Parathyroid adenoma (tissue), 2 donors: ENCODE measurements around the gene PAXX.

Experiments used
- H2AFZ ChIP-seq: fragments of 300-600 bp; sonication (generic); one replicate; pipeline ENCODE4 v1.7.0; 2017; ENCODE audit warnings: antibody characterized with exemption, mild to moderate bottlenecking
- H3K27ac ChIP-seq: fragments of 300-600 bp; sonication (generic); one replicate; pipeline ENCODE4 v1.7.0; 2017
- H3K27me3 ChIP-seq: fragments of 300-600 bp; sonication (generic); one replicate; pipeline ENCODE4 v1.7.0; 2017; ENCODE audit warnings: low read length; ENCODE audit not compliant: control insufficient read depth, insufficient read depth
- H3K36me3 ChIP-seq: fragments of 300-600 bp; sonication (generic); one replicate; pipeline ENCODE4 v1.7.0; 2017; ENCODE audit warnings: low read length; ENCODE audit not compliant: control insufficient read depth, insufficient read depth
- H3K4me1 ChIP-seq: fragments of 300-600 bp; sonication (generic); one replicate; pipeline ENCODE4 v1.7.0; 2017; ENCODE audit warnings: control low read depth
- H3K4me2 ChIP-seq: fragments of 300-600 bp; sonication (generic); one replicate; pipeline ENCODE4 v1.7.0; 2017; ENCODE audit warnings: low read length
- H3K4me3 ChIP-seq: fragments of 300-600 bp; sonication (generic); one replicate; pipeline ENCODE4 v1.7.0; 2017; ENCODE audit warnings: low read depth, low read length
- H3K79me2 ChIP-seq: fragments of 300-600 bp; sonication (generic); one replicate; pipeline ENCODE4 v1.7.0; 2017; ENCODE audit warnings: control low read depth
- H3K9ac ChIP-seq: fragments of 300-600 bp; sonication (generic); one replicate; pipeline ENCODE4 v1.7.0; 2017; ENCODE audit warnings: mild to moderate bottlenecking
- H3K9me3 ChIP-seq: fragments of 300-600 bp; sonication (generic); one replicate; pipeline ENCODE4 v1.7.0; 2017; ENCODE audit warnings: low read length; ENCODE audit not compliant: control insufficient read depth
- CTCF ChIP-seq: fragments of 300-600 bp; sonication (generic); IDR thresholded peaks from one replicate; pipeline ENCODE4 v1.7.0; 2017; ENCODE audit warnings: antibody characterized with exemption, mild to moderate bottlenecking
- donor health status: primary hyperparathyroidism.

PAXX gene

DNA sequence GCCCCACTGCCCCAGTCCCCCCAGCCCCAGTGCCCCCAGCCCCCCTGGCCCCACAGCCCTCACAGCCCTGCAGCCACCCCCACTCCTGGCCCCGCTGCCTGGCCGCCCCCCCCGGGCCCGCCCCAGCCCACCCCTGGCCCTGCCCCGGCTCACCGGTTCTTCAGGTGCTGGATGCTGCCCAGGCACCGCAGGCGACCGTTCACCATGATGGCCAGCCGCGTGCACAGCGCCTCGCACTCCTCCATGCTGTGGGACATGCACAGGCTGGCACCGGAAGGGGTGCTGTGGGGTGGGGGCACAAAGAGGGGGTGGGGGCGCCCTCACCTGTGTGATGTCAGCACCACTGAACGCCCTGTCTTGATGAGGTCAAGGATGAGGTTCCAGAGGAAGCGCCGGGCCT, 17.0 kb downstream of the PAXX start:
- Histone ChIP-seq H3K27ac (no peak overlapping the region), H3K4me1 (no peaks in the 10 kb centered on the region), H3K4me3 (no peak overlapping the region), H2AFZ (no peak overlapping the region), H3K79me2 (no peaks in the 10 kb centered on the region), H3K9ac (no peak overlapping the region), H3K9me3 (no peaks in the 10 kb centered on the region), H3K27me3 (no peaks in the 10 kb centered on the region), H3K4me2 (no peak overlapping the region), H3K36me3 (no peaks in the 10 kb centered on the region)
- no peak for TF ChIP-seq CTCF

GRCh38 chr9:137009938-137010732, 17.9 kb downstream of the PAXX start:
- H3K27ac ChIP-seq, result no peak overlapping the region
- H2AFZ ChIP-seq, result no peak overlapping the region
- H3K4me2 ChIP-seq, result no peak overlapping the region
- H3K9me3 ChIP-seq, result no peaks in the 10 kb centered on the region
- no peaks in the 10 kb centered on the region for H3K36me3 ChIP-seq
- H3K4me1 ChIP-seq, result no peaks in the 10 kb centered on the region
- no peaks in the 10 kb centered on the region for H3K27me3 ChIP-seq
- no peak overlapping the region for H3K4me3 ChIP-seq
- H3K79me2 ChIP-seq, result no peaks in the 10 kb centered on the region
- H3K9ac ChIP-seq, result no peak overlapping the region
- no peak for TF ChIP-seq CTCF

- Histone ChIP-seq H3K4me3 (no peak overlapping the region), H3K79me2 (no peaks in the 10 kb centered on the region), H3K9me3 (no peaks in the 10 kb centered on the region), H3K4me1 (no peaks in the 10 kb centered on the region), H3K9ac (no peak overlapping the region), H3K36me3 (no peaks in the 10 kb centered on the region), H3K27me3 (no peaks in the 10 kb centered on the region), H3K27ac (no peak overlapping the region), H3K4me2 (no peak overlapping the region), H2AFZ (no peak overlapping the region)
- no peak for TF ChIP-seq CTCF
These were observed 18.9 kb downstream of the PAXX start for GRCh38 chr9:137011156-137011555.

DNA sequence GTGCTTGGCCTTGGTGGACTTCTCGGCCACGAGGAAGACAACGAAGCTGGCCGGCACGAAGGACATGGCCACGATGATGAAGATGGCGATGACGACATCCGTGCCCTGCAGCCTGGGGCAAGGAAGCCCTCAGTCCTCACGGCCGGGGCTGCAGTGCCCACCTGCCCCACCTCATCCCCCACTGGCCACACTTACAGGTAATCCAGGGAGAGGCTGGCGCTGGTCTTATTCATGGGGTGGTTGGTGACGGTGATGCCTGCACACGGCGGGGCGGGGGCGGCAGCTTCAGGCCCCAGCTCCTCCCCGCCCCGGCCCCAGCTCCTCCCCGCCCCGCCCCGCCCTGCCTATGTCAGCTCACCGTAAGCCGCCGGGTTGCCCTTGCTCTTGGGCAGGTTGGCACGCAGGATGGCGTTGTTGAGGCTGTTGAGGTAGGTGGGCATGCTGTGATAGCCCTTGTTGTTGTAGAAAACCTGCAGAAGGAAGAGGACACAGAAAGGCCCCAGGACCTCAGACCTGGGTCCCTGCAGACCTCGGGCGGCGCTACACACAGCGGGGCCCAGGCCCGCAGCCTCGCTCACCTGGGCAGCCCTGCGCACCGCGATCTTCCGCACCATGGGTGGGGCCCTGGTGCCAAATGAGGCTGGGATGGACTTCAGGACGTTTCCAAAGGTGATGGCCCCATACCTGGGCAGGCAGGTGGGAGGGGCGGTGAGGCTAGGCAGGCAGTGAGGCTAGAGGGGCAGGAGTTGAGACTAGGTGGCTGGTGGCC, 19.9 kb downstream of the PAXX start:
- Histone ChIP-seq H3K4me2 (no peak overlapping the region), H3K9ac (no peak overlapping the region), H3K36me3 (no peaks in the 10 kb centered on the region), H3K4me3 (no peak overlapping the region), H3K79me2 (no peaks in the 10 kb centered on the region), H3K27ac (no peak overlapping the region), H3K9me3 (no peaks in the 10 kb centered on the region), H2AFZ (no peak overlapping the region), H3K4me1 (no peaks in the 10 kb centered on the region), H3K27me3 (no peaks in the 10 kb centered on the region)
- no peak for TF ChIP-seq CTCF
